TTC549 (cell line): ENCODE data around the gene CCL23.

ENCODE experiments used
- FAIRE-seq: peaks from 2 replicates; lab custom pipeline; 2012; peaks lifted over from hg19 to GRCh38; lab: Jason Lieb, UNC

Gene CCL23

DNA sequence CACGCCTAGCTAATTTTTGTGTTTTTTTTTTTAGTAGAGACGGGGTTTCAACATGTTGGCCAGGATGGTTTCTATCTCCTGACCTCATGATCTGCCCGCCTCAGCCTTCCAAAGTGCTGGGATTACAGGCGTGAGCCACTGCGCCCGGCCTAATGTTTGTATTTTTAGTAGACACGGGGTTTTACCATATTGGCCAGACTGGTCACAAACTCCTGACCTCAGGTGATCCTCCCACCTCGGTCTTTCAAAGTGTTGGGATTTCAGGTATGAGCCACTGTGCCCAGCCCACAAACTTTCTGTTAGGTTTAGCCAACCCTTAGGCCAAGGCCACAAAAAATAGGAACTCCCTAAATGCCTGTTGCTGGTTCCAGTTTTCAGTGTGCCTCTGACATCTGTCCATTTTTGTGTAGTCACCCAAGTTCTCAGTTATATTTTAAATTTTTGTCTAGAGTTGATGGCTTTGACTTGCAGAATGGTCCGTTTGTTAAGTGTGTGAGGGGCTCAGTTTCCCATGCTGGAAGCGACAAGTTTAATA lies 49.2 kb downstream of the CCL23 start:
- FAIRE-seq: no peak

DNA sequence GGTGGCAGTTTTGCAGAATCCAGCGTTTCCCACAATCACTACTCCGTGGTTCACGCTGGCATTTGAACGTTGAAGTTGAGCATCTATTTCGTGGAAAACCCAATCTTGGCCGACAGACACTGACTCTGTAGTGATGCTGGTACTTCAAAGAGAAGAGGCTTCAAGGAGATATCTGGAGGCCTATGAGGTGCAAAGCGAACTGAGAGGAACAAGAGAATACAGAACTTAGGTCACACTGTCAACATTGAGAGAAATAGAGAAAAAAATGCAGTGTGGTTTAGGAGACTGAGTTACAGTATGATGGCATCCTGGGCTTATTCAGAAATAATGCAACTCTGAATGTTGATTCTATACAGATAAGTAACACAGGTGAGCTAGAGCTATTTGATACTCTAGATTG lies 52.5 kb downstream of the CCL23 start:
- FAIRE-seq: no peak

DNA sequence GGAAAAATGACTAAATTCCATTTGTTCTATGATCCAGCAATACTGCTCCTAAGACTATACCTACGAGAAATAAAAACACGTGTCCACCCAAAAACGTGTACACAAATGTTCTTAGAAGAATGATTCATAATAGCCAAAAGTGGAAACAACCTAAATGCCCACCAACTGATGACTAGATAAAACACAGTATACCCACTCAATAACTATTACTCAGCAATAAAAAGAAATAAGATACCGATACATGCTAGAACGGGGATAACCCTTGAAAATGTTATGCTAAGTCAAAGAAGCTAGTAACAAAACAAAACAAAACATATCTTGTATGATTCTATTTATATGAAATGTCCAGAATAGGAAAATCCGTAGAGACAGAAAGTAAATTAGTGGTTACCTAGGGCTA lies 54.1 kb downstream of the CCL23 start:
- FAIRE-seq: no peak
